ENCODE results near the gene CSRP1.

DNA sequence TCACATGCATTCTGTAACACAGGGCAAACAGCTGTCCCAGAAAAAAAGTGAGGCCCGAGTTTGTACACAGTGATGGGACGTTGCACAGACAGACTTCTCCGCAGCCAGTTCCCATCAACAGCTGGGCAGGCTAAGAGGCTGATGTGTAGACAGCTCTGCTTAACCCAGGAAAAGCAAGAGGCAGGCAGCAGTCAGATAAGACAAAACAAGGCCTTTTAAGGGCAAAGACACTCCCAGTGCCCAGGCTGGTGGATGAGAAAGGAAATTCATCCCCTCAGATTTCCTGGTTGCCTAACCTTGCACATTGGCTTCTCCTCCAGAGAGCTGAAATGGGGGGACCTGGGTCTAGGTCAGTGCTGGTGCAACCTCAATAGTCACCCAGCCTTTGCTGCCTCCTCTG, 20.7 kb downstream of the CSRP1 start:
- no peak for TF ChIP-seq POLR2AphosphoS5 (IDR thresholded peaks at IDR 0.05; ENCODE audit: low read depth, low read length)
- no peak for TF ChIP-seq TAF1 (IDR thresholded peaks at IDR 0.05; ENCODE audit: borderline replicate concordance, insufficient read depth, low read length)
- TF ChIP-seq FOXP2 (optimal IDR thresholded peaks at IDR 0.05; ENCODE audit: borderline replicate concordance, extremely low read depth, extremely low read length, insufficient read depth): no peak
